ENCODE results near the gene CPN2. TPM values are rescaled to one million over a fixed set of nuclear protein-coding genes. Genes with fewer than 3 reads are reported as not detected.
A peak's percentile ranks its signal among the peaks of the same experiment; 100 is the strongest.

The CPN2 gene
- total RNA-seq, 1 donor = not detected

DNA sequence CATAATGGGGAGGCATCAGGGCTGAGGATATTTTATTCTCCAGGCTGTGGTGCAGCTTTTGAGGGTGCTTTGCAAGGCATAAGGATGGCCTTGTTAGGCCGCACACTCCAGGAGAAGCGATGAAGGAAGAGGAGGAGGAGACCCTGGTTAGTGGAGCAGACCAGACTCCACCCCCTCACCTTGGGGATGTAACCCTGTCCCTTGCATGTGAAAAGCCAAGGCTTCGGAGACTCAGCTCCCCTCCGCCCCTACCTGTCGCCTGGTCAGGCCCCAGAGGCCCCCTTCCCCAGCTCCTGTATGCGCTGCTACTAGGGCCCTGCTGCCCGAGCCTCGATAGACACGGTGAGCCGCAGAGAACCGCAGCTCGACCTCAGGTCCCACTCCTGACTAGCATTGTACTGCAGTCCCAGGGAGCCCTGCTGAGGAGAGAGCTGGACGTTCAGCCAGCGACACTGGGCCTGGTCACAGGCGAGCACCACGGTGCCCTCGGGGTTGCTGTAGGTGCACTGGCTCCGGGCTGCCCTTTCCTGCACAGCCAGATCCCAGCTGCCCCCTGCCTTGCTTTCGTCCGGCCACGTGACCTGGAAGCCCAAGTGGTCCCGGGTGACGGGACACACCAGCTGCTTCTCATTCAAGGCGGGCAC lies 10.2 kb downstream of the CPN2 start:
- TF ChIP-seq, protein P1, sequence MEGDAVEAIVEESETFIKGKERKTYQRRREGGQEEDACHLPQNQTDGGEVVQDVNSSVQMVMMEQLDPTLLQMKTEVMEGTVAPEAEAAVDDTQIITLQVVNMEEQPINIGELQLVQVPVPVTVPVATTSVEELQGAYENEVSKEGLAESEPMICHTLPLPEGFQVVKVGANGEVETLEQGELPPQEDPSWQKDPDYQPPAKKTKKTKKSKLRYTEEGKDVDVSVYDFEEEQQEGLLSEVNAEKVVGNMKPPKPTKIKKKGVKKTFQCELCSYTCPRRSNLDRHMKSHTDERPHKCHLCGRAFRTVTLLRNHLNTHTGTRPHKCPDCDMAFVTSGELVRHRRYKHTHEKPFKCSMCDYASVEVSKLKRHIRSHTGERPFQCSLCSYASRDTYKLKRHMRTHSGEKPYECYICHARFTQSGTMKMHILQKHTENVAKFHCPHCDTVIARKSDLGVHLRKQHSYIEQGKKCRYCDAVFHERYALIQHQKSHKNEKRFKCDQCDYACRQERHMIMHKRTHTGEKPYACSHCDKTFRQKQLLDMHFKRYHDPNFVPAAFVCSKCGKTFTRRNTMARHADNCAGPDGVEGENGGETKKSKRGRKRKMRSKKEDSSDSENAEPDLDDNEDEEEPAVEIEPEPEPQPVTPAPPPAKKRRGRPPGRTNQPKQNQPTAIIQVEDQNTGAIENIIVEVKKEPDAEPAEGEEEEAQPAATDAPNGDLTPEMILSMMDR (IDR thresholded peaks at IDR 0.05; ENCODE audit: insufficient read depth, low read length) = no peak
- no peak overlapping the region for H3K4me3 ChIP-seq (ENCODE audit: low read depth, low read length)
- DNase-seq (ENCODE audit: low read depth) = no peak

DNA sequence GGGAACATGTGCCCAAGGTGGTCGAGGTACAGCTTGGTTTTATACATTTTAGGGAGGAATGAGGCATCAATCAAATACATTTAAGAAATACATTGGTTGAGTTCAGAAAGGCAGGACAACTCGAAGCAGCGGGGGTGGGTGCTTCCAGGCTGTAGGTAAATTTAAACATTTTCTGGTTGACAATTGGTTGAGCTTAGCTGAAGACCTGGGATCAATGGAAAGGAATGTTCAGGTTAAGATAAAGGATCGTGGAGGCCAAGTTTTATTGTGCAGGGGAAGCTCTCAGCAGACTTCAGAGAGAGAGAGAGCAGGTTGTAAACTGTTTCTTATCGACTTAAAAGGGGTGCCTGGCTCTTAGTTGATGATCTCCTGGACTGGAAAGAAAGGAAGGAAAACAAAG lies 11.3 kb downstream of the CPN2 start:
- TF ChIP-seq, protein P1 (IDR thresholded peaks at IDR 0.05; ENCODE audit: insufficient read depth, low read length) = no peak
- DNase-seq (ENCODE audit: low read depth) = no peak
- no peak overlapping the region for H3K4me3 ChIP-seq (ENCODE audit: low read depth, low read length)

DNA sequence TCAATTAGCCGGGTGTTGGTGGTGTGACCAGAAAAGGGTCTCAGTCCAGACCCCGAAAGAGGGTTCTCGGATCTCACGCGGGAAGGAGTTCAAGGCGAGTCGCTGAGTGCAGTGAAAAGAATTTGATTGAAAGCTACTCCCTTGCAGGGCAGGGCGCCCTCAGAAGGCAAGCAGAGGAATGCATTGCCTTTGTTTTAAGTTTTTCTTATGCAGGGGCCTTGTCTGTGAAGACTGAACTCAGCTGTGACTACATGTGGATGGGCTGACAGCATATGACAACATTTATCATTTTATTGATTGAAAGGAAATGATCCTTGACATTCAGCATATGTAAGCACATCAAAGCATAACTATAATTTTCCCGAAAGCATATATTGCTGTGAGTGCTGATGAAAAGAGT lies 11.8 kb downstream of the CPN2 start:
- DNase-seq (ENCODE audit: low read depth) = no peak
- TF ChIP-seq, protein P1 (IDR thresholded peaks at IDR 0.05; ENCODE audit: insufficient read depth, low read length) = no peak

DNA sequence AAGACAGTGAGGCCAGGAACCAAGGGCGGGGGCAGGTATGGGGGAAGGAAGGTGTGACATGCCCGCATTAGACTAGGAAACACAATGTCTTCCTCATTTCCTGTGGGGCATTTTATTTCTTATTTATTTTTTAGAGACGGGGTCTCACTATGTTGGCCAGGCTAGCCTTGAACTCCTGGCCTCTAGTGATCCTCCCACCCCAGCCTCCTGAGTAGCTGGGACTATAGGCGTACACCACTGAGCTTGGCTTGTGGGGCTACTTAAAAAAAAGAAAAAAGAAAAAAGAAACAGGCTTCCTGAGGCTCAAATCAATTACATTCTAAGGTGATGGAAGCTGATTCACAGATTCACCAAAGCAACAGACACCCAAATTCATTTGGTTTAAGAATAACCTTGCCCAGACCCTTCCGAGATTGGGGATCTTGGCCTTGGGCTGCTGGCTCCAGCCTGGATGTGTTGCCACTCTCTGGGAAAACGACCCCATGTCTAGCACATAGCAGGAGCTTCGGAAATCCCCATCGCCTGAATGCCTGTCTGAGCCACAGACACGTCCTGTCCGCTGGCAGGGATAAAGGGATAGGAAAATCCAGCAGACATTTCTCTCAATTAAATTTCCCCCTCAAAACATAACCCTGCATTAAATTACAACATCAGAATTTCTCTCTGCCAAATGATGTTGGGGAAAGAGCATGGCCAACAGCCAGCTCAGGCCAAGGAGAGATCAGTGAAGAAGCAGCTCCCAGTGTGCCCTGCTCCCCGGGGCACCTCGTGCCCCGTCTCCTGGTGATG lies 13.0 kb downstream of the CPN2 start:
- TF ChIP-seq, protein P1 (IDR thresholded peaks at IDR 0.05; ENCODE audit: insufficient read depth, low read length) = no peak
- no peak overlapping the region for H3K4me3 ChIP-seq (ENCODE audit: low read depth, low read length)
- no peak for DNase-seq (ENCODE audit: low read depth)

More for the DNA sequence above, 11.8 kb downstream of the CPN2 start:
- no peak overlapping the region for H3K4me3 ChIP-seq (ENCODE audit: low read depth, low read length)

DNA sequence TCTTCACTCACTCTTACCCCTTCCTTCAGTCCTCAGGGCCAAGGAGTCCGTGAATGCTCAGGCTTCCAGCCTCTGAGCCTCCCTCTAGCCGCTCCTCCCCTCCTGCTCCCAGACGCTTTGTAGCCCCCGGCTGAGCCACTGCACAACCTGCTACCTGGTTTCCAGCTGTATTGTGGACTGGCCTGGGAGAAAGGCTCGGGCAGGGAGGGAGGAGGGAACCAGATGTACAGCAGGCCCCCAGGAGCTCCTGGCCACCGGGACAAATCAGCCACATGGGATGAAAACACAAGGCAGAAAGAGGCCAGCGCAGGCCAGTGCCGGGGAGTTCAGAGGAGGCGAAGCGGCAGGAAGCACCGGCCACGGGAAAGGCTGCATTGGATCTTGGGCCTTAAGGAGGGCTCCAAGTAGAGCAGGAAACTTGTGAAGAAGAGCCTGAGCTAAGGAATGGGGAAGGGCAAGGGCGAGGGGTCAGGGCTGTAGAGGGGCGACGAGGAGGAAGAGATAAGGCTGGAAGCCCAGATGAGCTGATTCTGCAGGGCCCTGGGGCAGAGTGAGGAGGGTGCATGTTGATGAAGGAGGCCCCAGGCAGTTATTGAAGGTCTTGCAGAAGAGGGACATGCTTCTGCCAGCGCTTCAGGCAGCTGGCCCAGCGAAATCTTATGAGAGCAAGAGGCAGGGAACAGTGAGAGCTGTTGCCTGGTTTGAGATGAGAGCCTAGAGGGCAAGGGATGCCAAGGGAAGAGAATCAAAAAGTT lies 14.3 kb downstream of the CPN2 start:
- no peak for DNase-seq (ENCODE audit: low read depth)
- TF ChIP-seq, protein P1 (IDR thresholded peaks at IDR 0.05; ENCODE audit: insufficient read depth, low read length) = no peak

DNA sequence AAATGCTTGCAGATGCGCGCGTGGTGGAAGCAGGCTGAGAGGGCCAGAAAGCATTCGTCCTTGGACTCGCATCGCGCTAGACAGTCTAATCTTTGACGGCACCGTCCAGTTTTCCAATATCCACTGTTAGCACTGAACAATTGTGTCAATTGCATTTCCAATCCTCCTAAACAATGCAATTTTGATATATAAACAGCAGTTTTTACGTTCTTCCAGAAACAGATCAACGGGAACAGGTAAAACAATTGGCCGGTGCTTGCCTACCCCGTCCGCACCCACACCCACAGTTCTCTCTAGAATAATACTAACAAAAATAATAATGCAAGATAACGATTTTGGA lies 17.2 kb downstream of the CPN2 start:
- TF ChIP-seq, protein P1 (IDR thresholded peaks at IDR 0.05; ENCODE audit: insufficient read depth, low read length) = no peak
- no peak overlapping the region for H3K4me3 ChIP-seq (ENCODE audit: low read depth, low read length)
- DNase-seq (ENCODE audit: low read depth) = peak; percentile 84

More for the DNA sequence above, 14.3 kb downstream of the CPN2 start:
- H3K4me3 ChIP-seq (ENCODE audit: low read depth, low read length) = no peak overlapping the region

Data from fibroblast of the aortic adventitia (primary cell).